CD4-positive, alpha-beta memory T cell (primary cell): Measurements from ENCODE around the gene ZNF701. TPM values are rescaled to one million over a fixed set of nuclear protein-coding genes. Genes with fewer than 3 reads are reported as not detected.
"Not testable (repeated sequence)": the region's sequence is repeated elsewhere in the genome, so short reads cannot be mapped to it uniquely, and the experiment has no call there.

ENCODE experiments used
- CTCF ChIA-PET: fragments of 350-600 bp; sonication (Branson Sonifier 250); formaldehyde crosslinking; loops from one replicate; lab custom pipeline; 2021; ENCODE audit warnings: inconsistent platforms; ENCODE audit not compliant: partially characterized antibody; lab: Charles Lee
- POLR2A ChIA-PET: fragments of 350-600 bp; sonication (Branson Sonifier 250); formaldehyde crosslinking; loops from one replicate; lab custom pipeline; 2021; ENCODE audit not compliant: partially characterized antibody; lab: Charles Lee
- DNase-seq, 5 donors: peaks; one replicate each; pipeline versions ENCODE4 v3.0.0 to v3.0.0-alpha.2; 2020 to 2022; ENCODE audit warnings: mixed read lengths in 1 of 5
- H3K27ac ChIP-seq: one replicate; pipeline ENCODE4 v1.7.0; 2013; ENCODE audit warnings: low read depth, low read length
- H3K27me3 ChIP-seq: 2 replicates; pipeline ENCODE4 v1.7.0; 2013; ENCODE audit warnings: mild to moderate bottlenecking, low read length, moderate library complexity; ENCODE audit not compliant: insufficient read depth
- H3K36me3 ChIP-seq: 2 replicates; pipeline ENCODE4 v1.7.0; 2013; ENCODE audit warnings: mild to moderate bottlenecking, low read length, moderate library complexity; ENCODE audit not compliant: insufficient read depth
- H3K4me1 ChIP-seq: 2 replicates; pipeline ENCODE4 v1.7.0; 2013; ENCODE audit warnings: mild to moderate bottlenecking, low read length, moderate library complexity; ENCODE audit not compliant: insufficient read depth
- H3K4me3 ChIP-seq, 2 donors: one replicate each; pipeline ENCODE4 v1.7.0; 2013; ENCODE audit warnings: low read length in 2 of 2, mild to moderate bottlenecking in 1 of 2
- H3K9me3 ChIP-seq, 2 donors: one replicate each; pipeline ENCODE4 v1.7.0; 2013; ENCODE audit warnings: low read length in 2 of 2, control low read depth in 1 of 2; ENCODE audit not compliant: control insufficient read depth in 1 of 2
- H3K27ac Mint-ChIP-seq, 7 donors: one replicate each; pipeline ENCODE4 v1.8.0; 2020 to 2021; ENCODE audit warnings: mixed read lengths in 7 of 7, mild to moderate bottlenecking in 6 of 7, inconsistent platforms in 3 of 7, moderate library complexity in 3 of 7
- H3K27me3 Mint-ChIP-seq, 2 donors: one replicate each; pipeline ENCODE4 v1.8.0; 2020 to 2021; ENCODE audit warnings: mixed read lengths in 2 of 2
- H3K36me3 Mint-ChIP-seq, 2 donors: one replicate each; pipeline ENCODE4 v1.8.0; 2020 to 2021; ENCODE audit warnings: mixed read lengths in 2 of 2, inconsistent platforms in 1 of 2, mild to moderate bottlenecking in 1 of 2
- H3K4me1 Mint-ChIP-seq, 4 donors: one replicate each; pipeline ENCODE4 v1.8.0; 2020 to 2021; ENCODE audit warnings: mixed read lengths in 4 of 4, mild to moderate bottlenecking in 1 of 4
- H3K4me3 Mint-ChIP-seq, 8 donors: one replicate each; pipeline ENCODE4 v1.8.0; 2020 to 2021; ENCODE audit warnings: mixed read lengths in 8 of 8, mild to moderate bottlenecking in 7 of 8, moderate library complexity in 6 of 8, inconsistent platforms in 3 of 8
- H3K9me3 Mint-ChIP-seq, 8 donors: one replicate each; pipeline ENCODE4 v1.8.0; 2020 to 2021; ENCODE audit warnings: mixed read lengths in 8 of 8, mild to moderate bottlenecking in 5 of 8, inconsistent platforms in 3 of 8, moderate library complexity in 1 of 8
- intact Hi-C: fragments of 100-400 bp; cut with micrococcal nuclease; formaldehyde crosslinking; loops from one replicate; pipeline ENCODE4 v1.15.1; 2023
- polyA plus RNA-seq, 2 donors: library from polyadenylated mRNA; unstranded; fragments of 300-500 nt; fragmentation: Illumina TruSeq; gene quantifications; one replicate each; pipeline ENCODE4 v1.2.3, GENCODE V29; 2021
- total RNA-seq, 2 experiments: library from RNA; stranded (reverse); gene quantifications; one replicate each; pipeline ENCODE4 v1.2.3, GENCODE V29; 2021

The ZNF701 gene
- total and polyA plus RNA-seq, 4 experiments from 2014 or later, result 10.7 to 51.7 (median 36.0) TPM

DNA sequence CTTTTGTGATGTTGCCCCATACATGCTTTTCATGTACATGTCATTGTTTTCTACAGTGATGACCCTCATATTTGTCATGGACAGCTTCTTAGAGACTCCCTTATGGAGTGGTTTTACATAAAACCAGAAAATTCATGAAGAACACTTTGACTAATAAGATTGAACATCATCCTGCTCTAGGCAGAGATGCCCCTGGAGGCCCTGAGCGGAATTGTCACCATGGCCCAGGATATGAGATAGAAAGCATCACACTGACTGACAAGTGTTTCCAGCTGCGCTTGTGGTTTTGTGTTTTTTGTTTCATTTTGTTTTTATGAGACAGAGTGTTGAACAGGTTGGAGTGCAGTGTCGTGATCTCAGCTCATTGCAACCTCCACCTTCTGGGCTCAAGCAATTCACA lies 22.2 kb downstream of the ZNF701 start:
- Mint-ChIP-seq H3K27me3 (no peaks in the 10 kb centered on the region), H3K4me1 (peaks cover 0 to 5% (median 2%) of the 10 kb centered on the region in 4 donors), H3K36me3 (peaks cover 53 to 54% of the 10 kb centered on the region in 2 donors), H3K9me3 (peaks cover 0 to 50% (median 26%) of the 10 kb centered on the region in 8 donors), H3K27ac (no peak overlapping the region), H3K4me3 (no peak overlapping the region)
- Histone ChIP-seq H3K36me3 (no peaks in the 10 kb centered on the region), H3K27ac (no peak overlapping the region), H3K27me3 (no peaks in the 10 kb centered on the region), H3K9me3 (peaks cover 0 to 3% of the 10 kb centered on the region in 2 donors), H3K4me3 (no peak overlapping the region), H3K4me1 (no peaks in the 10 kb centered on the region)
- intact Hi-C loops, result no loop called here
- DNase-seq, result no peak
- POLR2A ChIA-PET, result no interaction called here
- CTCF ChIA-PET, result interaction anchor here (0.6 kb wide), 1 partner anchor 89 kb away, joined by 5 read pairs; no protein-coding TSS in a partner anchor

DNA sequence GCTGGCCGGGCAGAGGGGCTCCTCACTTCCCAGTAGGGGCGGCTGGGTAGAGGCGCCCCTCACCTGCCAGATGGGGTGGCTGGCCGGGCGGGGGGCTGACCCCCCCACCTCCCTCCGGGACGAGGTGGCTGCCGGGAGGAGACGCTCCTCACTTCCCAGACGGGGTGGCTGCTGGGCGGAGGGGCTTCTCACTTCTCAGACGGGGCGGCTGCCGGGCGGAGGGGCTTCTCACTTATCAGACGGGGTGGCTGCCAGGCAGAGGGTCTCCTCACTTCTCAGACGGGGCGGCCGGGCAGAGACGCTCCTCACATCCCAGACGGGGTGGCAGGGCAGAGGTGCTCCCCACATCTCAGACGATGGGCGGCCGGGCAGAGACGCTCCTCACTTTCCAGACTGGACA lies 23.4 kb downstream of the ZNF701 start:
- intact Hi-C loops, H3K4me3 Mint-ChIP-seq, H3K4me1 ChIP-seq, H3K4me1 Mint-ChIP-seq, H3K27me3 ChIP-seq, H3K27me3 Mint-ChIP-seq, DNase-seq, H3K4me3 ChIP-seq, H3K27ac Mint-ChIP-seq, H3K9me3 ChIP-seq, H3K27ac ChIP-seq, CTCF ChIA-PET, POLR2A ChIA-PET, H3K36me3 ChIP-seq: not testable (repeated sequence)
- Mint-ChIP-seq H3K9me3 (peaks cover 0 to 48% (median 25%) of the 10 kb centered on the region in 8 donors), H3K36me3 (peaks cover 49% of the 10 kb centered on the region in 2 donors)

DNA sequence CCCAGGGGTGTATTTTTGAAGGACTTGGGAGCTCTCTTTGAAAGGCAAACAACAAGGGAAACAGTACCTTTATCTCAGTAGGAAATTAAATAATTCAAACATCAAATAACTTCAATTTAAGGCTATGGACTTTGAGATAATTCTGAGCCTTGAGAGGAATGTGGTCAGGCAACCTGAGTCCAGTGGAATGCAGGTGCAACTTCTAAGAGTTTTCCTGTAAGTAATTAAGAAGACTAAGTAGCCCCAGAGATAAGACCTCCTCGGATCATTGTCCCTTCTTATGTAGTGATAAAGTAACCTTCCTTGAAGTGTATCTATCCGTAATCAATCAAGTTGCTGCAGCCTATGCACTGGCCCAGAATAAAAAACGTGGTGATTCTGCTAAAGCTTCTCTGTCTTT lies 29.2 kb downstream of the ZNF701 start:
- peaks cover 11 to 28% (median 16%) of the 10 kb centered on the region in 4 donors for H3K4me1 Mint-ChIP-seq
- DNase-seq, result no peak
- H3K9me3 Mint-ChIP-seq, result peaks cover 0 to 35% (median 26%) of the 10 kb centered on the region in 8 donors
- Histone ChIP-seq H3K9me3 (no peaks in the 10 kb centered on the region), H3K36me3 (no peaks in the 10 kb centered on the region), H3K27me3 (no peaks in the 10 kb centered on the region), H3K27ac (no peak overlapping the region), H3K4me1 (peaks cover 15% of the 10 kb centered on the region), H3K4me3 (no peak overlapping the region)
- ChIA-PET CTCF (interaction anchor here (1.1 to 1.5 kb wide), 2 partner anchors 10 to 303 kb away, joined by 3 to 5 read pairs; no protein-coding TSS in a partner anchor), POLR2A (interaction anchor here (1.5 kb wide), 1 partner anchor 10 kb away, joined by 5 read pairs; no protein-coding TSS in a partner anchor)
- H3K36me3 Mint-ChIP-seq, result peaks cover 32 to 39% of the 10 kb centered on the region in 2 donors
- H3K27me3 Mint-ChIP-seq, result no peaks in the 10 kb centered on the region
- peak overlapping the region in 1 of 8 donors; percentile 8 for H3K4me3 Mint-ChIP-seq
- intact Hi-C loops, result no loop called here
- H3K27ac Mint-ChIP-seq, result no peak overlapping the region

DNA sequence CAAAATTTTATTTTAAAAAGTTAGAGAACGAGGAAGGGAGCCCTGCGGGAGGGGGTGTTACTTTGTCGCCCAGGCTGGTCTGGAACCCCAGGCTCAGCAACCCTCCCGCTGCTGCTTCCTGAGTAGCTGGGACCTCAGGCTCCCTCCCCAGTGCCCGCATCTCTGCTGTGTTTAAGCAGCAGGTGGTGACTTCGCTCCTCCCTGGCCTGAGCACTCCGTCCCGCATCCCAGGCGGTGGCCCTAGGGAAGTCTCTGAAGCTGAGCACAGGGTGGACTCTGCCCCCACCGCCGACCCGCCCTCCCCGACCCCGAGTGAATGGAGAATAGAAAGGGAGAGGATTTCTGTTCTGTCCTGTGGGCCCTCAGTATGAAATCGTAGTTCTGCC lies 30.5 kb downstream of the ZNF701 start:
- H3K9me3 Mint-ChIP-seq, result peaks cover 3 to 32% (median 25%) of the 10 kb centered on the region in 8 donors

DNA sequence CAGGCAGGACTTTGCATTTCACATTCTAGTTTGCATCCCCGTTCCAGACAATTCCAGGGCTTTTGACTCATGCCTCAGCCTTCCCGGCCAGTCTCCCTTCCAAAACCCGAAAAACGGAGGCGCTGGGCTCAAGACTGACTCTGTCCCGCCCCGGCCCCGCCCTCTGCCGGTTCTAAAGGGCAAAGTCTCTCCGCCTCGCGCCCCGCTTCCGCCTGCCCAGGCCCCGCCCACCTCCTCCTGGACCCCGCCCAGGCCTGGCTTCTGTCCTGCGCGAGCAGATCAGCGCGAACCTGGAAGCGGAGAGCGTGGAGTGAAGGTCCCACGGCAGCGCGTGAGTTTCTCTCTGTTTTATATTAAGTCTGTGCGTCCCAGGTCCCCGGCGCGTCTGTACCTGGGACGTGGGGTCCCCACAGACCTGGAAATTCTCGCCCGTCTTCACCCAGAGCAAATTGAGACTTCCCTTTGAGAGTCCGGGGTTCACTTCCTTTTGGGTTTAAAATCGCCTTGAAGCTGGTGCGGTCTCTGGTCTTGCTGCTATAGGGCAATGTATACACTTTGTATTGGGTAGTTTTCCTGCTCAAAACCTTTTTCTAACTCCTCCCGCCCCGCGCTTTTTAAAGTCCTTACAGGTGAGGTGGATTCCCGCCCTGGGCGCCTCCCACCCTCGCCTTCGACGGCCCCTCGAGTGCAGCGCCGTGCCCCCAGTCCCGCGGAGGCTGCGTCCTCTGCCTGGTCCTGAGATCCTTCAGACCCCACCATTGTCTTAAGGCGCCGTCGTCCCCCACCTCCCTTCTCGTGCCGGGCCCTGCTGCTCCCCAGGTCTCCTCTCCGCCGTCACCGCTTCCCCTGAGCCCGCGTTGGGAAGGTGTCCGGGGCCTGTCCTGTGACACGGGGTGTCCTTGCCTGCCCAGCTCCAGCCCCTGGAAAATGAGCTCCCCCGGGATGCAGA lies 31.2 kb downstream of the ZNF701 start:
- Mint-ChIP-seq H3K9me3 (peaks cover 3 to 34% (median 26%) of the 10 kb centered on the region in 8 donors), H3K4me1 (peaks cover 16 to 40% (median 27%) of the 10 kb centered on the region in 4 donors), H3K27ac (peak overlapping the region; percentile 65 to 96 (median 93)), H3K4me3 (peak overlapping the region; percentile 93 to 97 (median 94)), H3K36me3 (peaks cover 28 to 40% of the 10 kb centered on the region in 2 donors), H3K27me3 (no peaks in the 10 kb centered on the region)
- H3K4me1 ChIP-seq, result peaks cover 15% of the 10 kb centered on the region
- H3K27ac ChIP-seq, result peak overlapping the region; percentile 66
- intact Hi-C loops, result loop anchor here (1.0 to 2.0 kb wide), 4 partner anchors 31 to 258 kb away; partner anchors contain the start of genes ZNF701, ZNF808 and ZNF83
- CTCF ChIA-PET, result interaction anchor here (0.6 kb wide), 1 partner anchor 55 kb away, joined by 4 read pairs; no protein-coding TSS in a partner anchor
- H3K9me3 ChIP-seq, result peaks cover 0 to 4% of the 10 kb centered on the region in 2 donors
- DNase-seq, result peak; percentile 90 to 92 (median 90)
- no peaks in the 10 kb centered on the region for H3K36me3 ChIP-seq
- peak overlapping the region; percentile 57 to 63 for H3K4me3 ChIP-seq
- POLR2A ChIA-PET, result interaction anchor here (1.4 kb wide), 1 partner anchor 36 kb away, joined by 6 read pairs; no protein-coding TSS in a partner anchor
- H3K27me3 ChIP-seq, result no peaks in the 10 kb centered on the region

More for the DNA sequence above, 30.5 kb downstream of the ZNF701 start:
- peak overlapping the region; percentile 47 to 96 (median 93) for H3K27ac Mint-ChIP-seq
- intact Hi-C loops, result loop anchor here (1.0 to 2.0 kb wide), 4 partner anchors 30 to 258 kb away; partner anchors contain the start of genes ZNF701, ZNF808 and ZNF83
- peaks cover 30 to 40% of the 10 kb centered on the region in 2 donors for H3K36me3 Mint-ChIP-seq
- H3K27ac ChIP-seq, result peak overlapping the region; percentile 66
- H3K27me3 ChIP-seq, result no peaks in the 10 kb centered on the region
- no peaks in the 10 kb centered on the region for H3K36me3 ChIP-seq
- POLR2A ChIA-PET, result interaction anchor here (0.9 to 1.1 kb wide), 2 partner anchors 74 to 90 kb away, joined by 3 read pairs; no protein-coding TSS in a partner anchor
- H3K9me3 ChIP-seq, result peaks cover 0 to 3% of the 10 kb centered on the region in 2 donors
- peak in 1 of 5 donors; percentile 39 for DNase-seq
- peaks cover 14 to 35% (median 22%) of the 10 kb centered on the region in 4 donors for H3K4me1 Mint-ChIP-seq
- no peaks in the 10 kb centered on the region for H3K27me3 Mint-ChIP-seq
- H3K4me1 ChIP-seq, result peaks cover 15% of the 10 kb centered on the region
- CTCF ChIA-PET, result interaction anchor here (1.5 kb wide), 1 partner anchor 8 kb away, joined by 5 read pairs; no protein-coding TSS in a partner anchor
- peak overlapping the region in 1 of 2 donors; percentile 63 for H3K4me3 ChIP-seq
- peak overlapping the region; percentile 93 to 97 (median 94) for H3K4me3 Mint-ChIP-seq

DNA sequence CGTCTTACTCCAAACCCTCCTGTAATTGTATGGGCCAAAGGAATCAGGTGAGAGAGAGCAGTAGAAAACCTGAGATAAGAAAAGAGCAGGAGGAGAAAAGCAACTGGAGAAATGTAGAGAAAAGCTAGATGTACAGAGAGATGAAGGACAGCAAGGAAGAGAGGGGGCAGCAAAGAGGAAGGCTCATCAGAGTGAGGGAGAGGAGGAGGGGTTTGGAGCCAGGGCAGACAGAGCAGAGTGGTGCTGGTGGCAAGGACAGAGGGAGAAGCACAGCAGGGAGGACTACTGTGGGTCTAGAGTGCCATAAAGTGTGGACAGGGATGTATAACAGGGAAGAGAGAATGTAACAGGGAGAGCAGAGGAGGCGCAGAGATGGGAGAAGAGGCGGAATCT lies 31.9 kb downstream of the ZNF701 start:
- peaks cover 17 to 47% (median 28%) of the 10 kb centered on the region in 4 donors for H3K4me1 Mint-ChIP-seq
- peak overlapping the region; percentile 93 to 97 (median 94) for H3K4me3 Mint-ChIP-seq
- Histone ChIP-seq H3K4me3 (peak overlapping the region; percentile 57 to 63), H3K4me1 (peaks cover 15% of the 10 kb centered on the region), H3K27ac (peak overlapping the region; percentile 66)
- not testable (repeated sequence) for DNase-seq, H3K36me3 ChIP-seq, H3K9me3 ChIP-seq, H3K27me3 ChIP-seq, H3K27me3 Mint-ChIP-seq
- H3K9me3 Mint-ChIP-seq, result peaks cover 3 to 33% (median 26%) of the 10 kb centered on the region in 8 donors
- intact Hi-C loops, result loop anchor here (1.0 to 2.0 kb wide), 4 partner anchors 32 to 259 kb away; partner anchors contain the start of genes ZNF701, ZNF808 and ZNF83
- H3K36me3 Mint-ChIP-seq, result peaks cover 24 to 40% of the 10 kb centered on the region in 2 donors
- POLR2A ChIA-PET, result interaction anchor here (1.4 kb wide), 1 partner anchor 35 kb away, joined by 6 read pairs; no protein-coding TSS in a partner anchor
- H3K27ac Mint-ChIP-seq, result peak overlapping the region; percentile 65 to 96 (median 83)
- CTCF ChIA-PET, result interaction anchor here (0.6 kb wide), 1 partner anchor 56 kb away, joined by 4 read pairs; no protein-coding TSS in a partner anchor
